ENCODE results near the gene TAX1BP3. TPM values are rescaled to one million over a fixed set of nuclear protein-coding genes. Genes with fewer than 3 reads are reported as not detected.

TAX1BP3 gene
- total and polyA plus RNA-seq, 2 of the 4 experiments (the other 2 are of a cell fraction) = 146 to 176 TPM

DNA sequence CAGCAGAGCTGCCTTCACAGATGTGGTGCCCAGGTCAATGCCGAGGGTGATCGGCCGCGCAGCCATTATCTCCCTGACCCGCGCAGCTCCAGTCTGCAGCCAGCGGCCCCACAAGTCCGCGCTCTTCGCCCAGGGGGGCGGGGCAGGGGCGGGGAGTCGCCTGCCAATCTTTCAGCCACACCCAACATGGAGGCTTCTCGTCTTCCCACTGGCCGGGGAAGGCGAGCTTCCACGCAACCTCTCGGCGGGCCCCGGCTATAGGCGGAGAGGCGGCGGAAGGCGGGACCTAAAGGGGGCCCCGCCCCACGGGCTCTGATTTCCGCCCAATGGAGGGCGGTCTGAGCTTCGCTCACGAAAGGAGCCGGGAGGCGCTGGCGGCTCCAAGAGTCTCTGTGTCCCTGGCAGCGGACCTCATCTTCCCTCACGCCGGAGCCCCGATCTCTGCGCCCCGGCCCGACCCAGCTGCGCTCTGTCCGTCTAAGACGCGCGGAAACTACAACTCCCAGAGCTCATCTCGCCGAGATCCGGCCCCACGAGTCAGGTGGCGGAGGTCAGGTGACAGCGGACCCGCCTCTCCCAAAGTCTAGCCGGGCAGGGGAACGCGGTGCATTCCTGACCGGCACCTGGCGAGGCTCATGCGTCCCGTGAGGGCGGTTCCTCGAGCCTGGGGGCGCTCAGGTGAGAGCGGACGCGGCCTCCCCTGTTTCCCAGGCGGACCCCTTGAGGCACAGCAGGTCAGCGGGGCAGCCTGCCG, 32.0 kb downstream of the TAX1BP3 start, which contains the start of the genes CTNS and SHPK:
TSS of gene CTNS (plus strand) at position 607 of the 754 bp plus-strand sequence. CDS start 3,447 bp downstream, outside the sequence.
TSS of gene SHPK (minus strand) at position 97 of the 754 bp plus-strand sequence. CDS start at position 66, 31 bp downstream.
- H4K8ac ChIP-seq (ENCODE audit: low read depth in 2 of 2, low read length in 2 of 2) = peak within 1 kb of the TSS; percentile 8 to 89; a peak in 2 of 4 replicates
- TSS peak; percentile 44 for BruUV-seq (replicated peaks)
- dilution Hi-C loops (cut with HindIII; ENCODE audit: low sequenced_read_pairs, unreplicated experiment) = no loop called here
- peaks cover 3% of the 10 kb centered on the region; the same call in 1 of the 2 replicates for H3K36me3 ChIP-seq (ENCODE audit: control insufficient read depth, insufficient read depth, low read length)
- peak within 1 kb of the TSS; percentile 89 for H2BK5ac ChIP-seq (ENCODE audit: low read depth, low read length, poor library complexity, severe bottlenecking)
- DNase-seq (peak; percentile 94), ATAC-seq (ENCODE audit: low read depth) (peak; percentile 98)
- peak within 1 kb of the TSS; percentile 91 for H3K56ac ChIP-seq (ENCODE audit: extremely low read depth, insufficient read depth, low read length)
- peak within 1 kb of the TSS; percentile 81 for H3K4ac ChIP-seq (ENCODE audit: low read depth, low read length)
- in situ Hi-C loops (cut with MboI; ENCODE audit: low sequenced_read_pairs) = no loop called here
- peaks cover 3% of the 10 kb centered on the region for H4K20me1 ChIP-seq (ENCODE audit: insufficient read depth, low read length)
- peak within 1 kb of the TSS; percentile 96 for H4K91ac ChIP-seq (ENCODE audit: insufficient read depth, low read depth, low read length)
- peaks cover 14 to 42% of the 10 kb centered on the region in 2 experiments for H3K79me1 ChIP-seq (ENCODE audit: low read depth in 1 of 2, low read length in 2 of 2)
- peak within 1 kb of the TSS; percentile 88 for H3K4me3 ChIP-seq (ENCODE audit: insufficient read depth, low read depth, low read length)
- H2BK20ac ChIP-seq (ENCODE audit: low read depth, low read length) = no peak within 1 kb of the TSS
- peak within 1 kb of the TSS; percentile 81 for H3K18ac ChIP-seq (ENCODE audit: low read depth, low read length)
- no peaks in the 10 kb centered on the region for H3K9me3 ChIP-seq (ENCODE audit: control insufficient read depth, insufficient read depth, low read length)
- ChIA-PET POLR2A (ENCODE audit: unreplicated experiment) (no interaction called here), CTCF (interaction anchor here (2.5 kb wide), 1 partner anchor 12 kb away, joined by 10 read pairs; no protein-coding TSS in a partner anchor)
- peaks cover 8% of the 10 kb centered on the region; the same call in 1 of the 2 replicates for H3K9me1 ChIP-seq (ENCODE audit: insufficient read depth, low read length)
- H3K23ac ChIP-seq (ENCODE audit: low read depth, low read length) = peak within 1 kb of the TSS; percentile 75
- peak within 1 kb of the TSS; percentile 94 for H2BK120ac ChIP-seq (ENCODE audit: low read depth, low read length)
- H3K14ac ChIP-seq (replicated peaks; ENCODE audit: low read depth, low read length) = peak within 1 kb of the TSS; percentile 74
- H2AK5ac ChIP-seq (ENCODE audit: low read depth, low read length) = peak within 1 kb of the TSS; percentile 83; the same call in 1 of the 2 replicates
- peak within 1 kb of the TSS; percentile 78; the same call in 1 of the 3 replicates for H2BK15ac ChIP-seq (ENCODE audit: low read depth, low read length)
- H2AFZ ChIP-seq (replicated peaks; ENCODE audit: low read length, poor library complexity) = peak within 1 kb of the TSS; percentile 99
- H2AK9ac ChIP-seq (replicated peaks; ENCODE audit: low read depth, low read length, poor library complexity) = peak within 1 kb of the TSS; percentile 92
- intact Hi-C loops (cut with micrococcal nuclease) = loop anchor here (5.0 kb wide), 1 partner anchor 99 kb away; no protein-coding TSS in a partner anchor
- H3K4me2 ChIP-seq (ENCODE audit: low read depth, low read length) = peak within 1 kb of the TSS; percentile 98
- peak within 1 kb of the TSS; percentile 84 for H3K9ac ChIP-seq (ENCODE audit: low read depth, low read length)
- H4K5ac ChIP-seq (ENCODE audit: low read depth, low read length) = peak within 1 kb of the TSS; percentile 79; the same call in 1 of the 2 replicates
- H3K4me1 ChIP-seq (ENCODE audit: control insufficient read depth, insufficient read depth, low read length) = peaks cover 6% of the 10 kb centered on the region
- H3K27ac ChIP-seq (ENCODE audit: insufficient read depth, low read length) = peak within 1 kb of the TSS; percentile 93
- TF ChIP-seq, protein P1, sequence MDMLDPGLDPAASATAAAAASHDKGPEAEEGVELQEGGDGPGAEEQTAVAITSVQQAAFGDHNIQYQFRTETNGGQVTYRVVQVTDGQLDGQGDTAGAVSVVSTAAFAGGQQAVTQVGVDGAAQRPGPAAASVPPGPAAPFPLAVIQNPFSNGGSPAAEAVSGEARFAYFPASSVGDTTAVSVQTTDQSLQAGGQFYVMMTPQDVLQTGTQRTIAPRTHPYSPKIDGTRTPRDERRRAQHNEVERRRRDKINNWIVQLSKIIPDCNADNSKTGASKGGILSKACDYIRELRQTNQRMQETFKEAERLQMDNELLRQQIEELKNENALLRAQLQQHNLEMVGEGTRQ (IDR thresholded peaks at IDR 0.05; ENCODE audit: low read depth, low read length) = peak; percentile 99
- TF ChIP-seq MXI1 (IDR thresholded peaks at IDR 0.05; ENCODE audit: borderline replicate concordance, low read depth, low read length) (no peak), FOS (IDR thresholded peaks at IDR 0.05; ENCODE audit: low read depth, low read length) (peak; percentile 77)
- no peaks in the 10 kb centered on the region for H3K27me3 ChIP-seq (ENCODE audit: control insufficient read depth, insufficient read depth, low read length)
- whole genome bisulfite sequencing, 2 experiments (ENCODE audit: extremely low coverage in 2 of 2, insufficient read length in 1 of 2) = 0% methylated on average over 31 of the region's 68 CpGs; no CpG with 5 or more reads in 1 of the 2 experiments

Data from IMR-90 (cell line).